Embryonic facial prominence (tissue), 1 donor: Measurements from ENCODE around the gene PRKN.
"Not testable (repeated sequence)": the region's sequence is repeated elsewhere in the genome, so short reads cannot be mapped to it uniquely, and the experiment has no call there.

Experiments
- DNase-seq: peaks from one replicate; pipeline ENCODE4 v3.0.0-alpha.2; 2016; ENCODE audit errors: extremely low spot score

PRKN gene

GRCh38 chr6:161316531-161316930 is 1411.0 kb downstream of the PRKN start:
- no peak for DNase-seq

GRCh38 chr6:161315246-161315917 is 1412.2 kb downstream of the PRKN start:
- not testable (repeated sequence) for DNase-seq

- not testable (repeated sequence) for DNase-seq
Observed at GRCh38 chr6:161314541-161315245, 1412.9 kb downstream of the PRKN start.

- no peak for DNase-seq
Observed at GRCh38 chr6:161313940-161314509, 1413.5 kb downstream of the PRKN start.

- not testable (repeated sequence) for DNase-seq
Observed at GRCh38 chr6:161313475-161313874, 1414.1 kb downstream of the PRKN start.

- not testable (repeated sequence) for DNase-seq
Observed at GRCh38 chr6:161309774-161310173, 1417.8 kb downstream of the PRKN start.

GRCh38 chr6:161308075-161308655 is 1419.4 kb downstream of the PRKN start:
- DNase-seq, result no peak

- DNase-seq, result no peak
Observed at GRCh38 chr6:161305860-161306259, 1421.7 kb downstream of the PRKN start.

- DNase-seq, result no peak
Observed at GRCh38 chr6:161303628-161304340, 1423.8 kb downstream of the PRKN start.

GRCh38 chr6:161302949-161303348 is 1424.6 kb downstream of the PRKN start:
- no peak for DNase-seq

- no peak for DNase-seq
Observed at GRCh38 chr6:161301338-161301737, 1426.2 kb downstream of the PRKN start.

GRCh38 chr6:161300823-161301222 is 1426.7 kb downstream of the PRKN start:
- no peak for DNase-seq

- no peak for DNase-seq
Observed at GRCh38 chr6:161299726-161300125, 1427.8 kb downstream of the PRKN start.
